Measurements from ENCODE around the gene SRP9.

DNA sequence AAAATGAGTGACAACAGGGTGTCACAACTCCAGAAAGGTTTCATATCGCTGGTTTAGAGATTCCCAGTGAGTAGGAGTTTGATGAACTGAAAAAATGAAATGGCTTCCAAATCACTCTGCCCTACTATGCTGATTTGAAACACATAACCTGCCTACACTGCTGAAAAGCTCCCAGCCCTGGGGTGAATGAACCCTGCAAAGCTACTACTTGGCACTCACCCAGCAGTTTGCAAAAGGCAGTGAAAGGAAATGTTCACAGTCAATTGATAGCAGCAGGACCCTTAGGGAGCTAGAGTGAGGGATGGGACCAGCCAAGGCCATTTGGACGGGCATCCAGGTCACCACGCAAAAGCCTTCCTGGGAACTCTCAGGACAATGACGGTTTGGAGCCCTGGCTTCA lies 44.4 kb upstream of the SRP9 start:
- TF ChIP-seq EZH2 (IDR thresholded peaks at IDR 0.05; ENCODE audit: borderline replicate concordance, insufficient read depth, low read depth, low read length, poor library complexity, severe bottlenecking) = no peak
- TF ChIP-seq, protein P1, sequence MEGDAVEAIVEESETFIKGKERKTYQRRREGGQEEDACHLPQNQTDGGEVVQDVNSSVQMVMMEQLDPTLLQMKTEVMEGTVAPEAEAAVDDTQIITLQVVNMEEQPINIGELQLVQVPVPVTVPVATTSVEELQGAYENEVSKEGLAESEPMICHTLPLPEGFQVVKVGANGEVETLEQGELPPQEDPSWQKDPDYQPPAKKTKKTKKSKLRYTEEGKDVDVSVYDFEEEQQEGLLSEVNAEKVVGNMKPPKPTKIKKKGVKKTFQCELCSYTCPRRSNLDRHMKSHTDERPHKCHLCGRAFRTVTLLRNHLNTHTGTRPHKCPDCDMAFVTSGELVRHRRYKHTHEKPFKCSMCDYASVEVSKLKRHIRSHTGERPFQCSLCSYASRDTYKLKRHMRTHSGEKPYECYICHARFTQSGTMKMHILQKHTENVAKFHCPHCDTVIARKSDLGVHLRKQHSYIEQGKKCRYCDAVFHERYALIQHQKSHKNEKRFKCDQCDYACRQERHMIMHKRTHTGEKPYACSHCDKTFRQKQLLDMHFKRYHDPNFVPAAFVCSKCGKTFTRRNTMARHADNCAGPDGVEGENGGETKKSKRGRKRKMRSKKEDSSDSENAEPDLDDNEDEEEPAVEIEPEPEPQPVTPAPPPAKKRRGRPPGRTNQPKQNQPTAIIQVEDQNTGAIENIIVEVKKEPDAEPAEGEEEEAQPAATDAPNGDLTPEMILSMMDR (IDR thresholded peaks at IDR 0.05) = no peak
